ENCODE data around the gene NPC2. TPM values are rescaled to one million over a fixed set of nuclear protein-coding genes. Genes with fewer than 3 reads are reported as not detected.

NPC2 gene
- polyA plus RNA-seq, 2 of the 4 experiments (the other 2 are of a cell fraction) = 97.7 to 457 TPM

DNA sequence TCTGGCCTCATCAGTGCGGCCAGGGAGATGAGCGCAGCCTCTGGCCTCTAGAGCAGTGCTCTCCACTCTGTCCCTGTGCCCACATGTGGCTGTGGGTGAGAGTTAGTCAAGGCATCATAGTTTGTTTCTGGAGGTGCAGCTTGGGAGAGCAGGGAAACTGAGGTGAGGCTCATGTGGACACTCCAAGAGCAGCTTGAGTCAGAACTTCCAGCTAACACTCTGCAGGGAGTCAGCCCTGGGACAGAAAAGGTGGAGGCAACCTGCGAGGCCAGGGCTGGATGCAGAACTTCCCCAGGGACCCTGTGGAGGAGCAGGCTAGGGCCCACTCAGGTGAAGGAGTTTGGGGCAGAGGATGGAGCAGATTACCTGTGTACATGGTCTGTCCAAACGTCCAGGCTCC is 11.3 kb upstream of the NPC2 start:
- DNase-seq (ENCODE audit: low read depth in 1 of 2, low spot score in 1 of 2) (no peak), FAIRE-seq (no peak), ATAC-seq (no peak)
- Histone ChIP-seq H3K9me3 (no peaks in the 10 kb centered on the region), H3K4me1 (peaks cover 12% of the 10 kb centered on the region; the same call in 2 of the 3 replicates), H3K4me2 (no peak overlapping the region), H3K4me3 (no peak overlapping the region), H3K27ac (no peak overlapping the region)
- WGBS (ENCODE audit: missing lambda C conversion rate) = 70% methylated on average over 4 of the region's 4 CpGs
- CTCF ChIA-PET = interaction anchor here (0.6 to 6.8 kb wide), 5 partner anchors 11 to 329 kb away, joined by 3 to 62 read pairs (median 6); no protein-coding TSS in a partner anchor
- TF ChIP-seq, protein P1, sequence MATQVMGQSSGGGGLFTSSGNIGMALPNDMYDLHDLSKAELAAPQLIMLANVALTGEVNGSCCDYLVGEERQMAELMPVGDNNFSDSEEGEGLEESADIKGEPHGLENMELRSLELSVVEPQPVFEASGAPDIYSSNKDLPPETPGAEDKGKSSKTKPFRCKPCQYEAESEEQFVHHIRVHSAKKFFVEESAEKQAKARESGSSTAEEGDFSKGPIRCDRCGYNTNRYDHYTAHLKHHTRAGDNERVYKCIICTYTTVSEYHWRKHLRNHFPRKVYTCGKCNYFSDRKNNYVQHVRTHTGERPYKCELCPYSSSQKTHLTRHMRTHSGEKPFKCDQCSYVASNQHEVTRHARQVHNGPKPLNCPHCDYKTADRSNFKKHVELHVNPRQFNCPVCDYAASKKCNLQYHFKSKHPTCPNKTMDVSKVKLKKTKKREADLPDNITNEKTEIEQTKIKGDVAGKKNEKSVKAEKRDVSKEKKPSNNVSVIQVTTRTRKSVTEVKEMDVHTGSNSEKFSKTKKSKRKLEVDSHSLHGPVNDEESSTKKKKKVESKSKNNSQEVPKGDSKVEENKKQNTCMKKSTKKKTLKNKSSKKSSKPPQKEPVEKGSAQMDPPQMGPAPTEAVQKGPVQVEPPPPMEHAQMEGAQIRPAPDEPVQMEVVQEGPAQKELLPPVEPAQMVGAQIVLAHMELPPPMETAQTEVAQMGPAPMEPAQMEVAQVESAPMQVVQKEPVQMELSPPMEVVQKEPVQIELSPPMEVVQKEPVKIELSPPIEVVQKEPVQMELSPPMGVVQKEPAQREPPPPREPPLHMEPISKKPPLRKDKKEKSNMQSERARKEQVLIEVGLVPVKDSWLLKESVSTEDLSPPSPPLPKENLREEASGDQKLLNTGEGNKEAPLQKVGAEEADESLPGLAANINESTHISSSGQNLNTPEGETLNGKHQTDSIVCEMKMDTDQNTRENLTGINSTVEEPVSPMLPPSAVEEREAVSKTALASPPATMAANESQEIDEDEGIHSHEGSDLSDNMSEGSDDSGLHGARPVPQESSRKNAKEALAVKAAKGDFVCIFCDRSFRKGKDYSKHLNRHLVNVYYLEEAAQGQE (IDR thresholded peaks at IDR 0.05) = no peak
- TF ChIP-seq CBX8 (IDR thresholded peaks at IDR 0.05) (no peak), EHMT2 (IDR thresholded peaks at IDR 0.05; ENCODE audit: low read depth) (no peak), SMC3 (IDR thresholded peaks at IDR 0.05) (no peak), ZSCAN20 (CRISPR knock-in tag; IDR thresholded peaks at IDR 0.05) (no peak), SREBF2 (IDR thresholded peaks at IDR 0.05) (no peak), HOXA7 (CRISPR knock-in tag; IDR thresholded peaks at IDR 0.05) (no peak), NPAS2 (CRISPR knock-in tag; IDR thresholded peaks at IDR 0.05; ENCODE audit: borderline replicate concordance) (no peak), HEYL (CRISPR knock-in tag; IDR thresholded peaks at IDR 0.05) (no peak), MAFK (IDR thresholded peaks at IDR 0.05; ENCODE audit: partially characterized antibody) (no peak), FOSB (CRISPR knock-in tag; IDR thresholded peaks at IDR 0.05) (no peak), RFX5 (IDR thresholded peaks at IDR 0.05) (no peak), TP53 (CRISPR knock-in tag; IDR thresholded peaks at IDR 0.05) (no peak), CHD4 (IDR thresholded peaks at IDR 0.05; ENCODE audit: borderline replicate concordance) (no peak)
- TF ChIP-seq, protein P2, sequence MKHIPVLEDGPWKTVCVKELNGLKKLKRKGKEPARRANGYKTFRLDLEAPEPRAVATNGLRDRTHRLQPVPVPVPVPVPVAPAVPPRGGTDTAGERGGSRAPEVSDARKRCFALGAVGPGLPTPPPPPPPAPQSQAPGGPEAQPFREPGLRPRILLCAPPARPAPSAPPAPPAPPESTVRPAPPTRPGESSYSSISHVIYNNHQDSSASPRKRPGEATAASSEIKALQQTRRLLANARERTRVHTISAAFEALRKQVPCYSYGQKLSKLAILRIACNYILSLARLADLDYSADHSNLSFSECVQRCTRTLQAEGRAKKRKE (CRISPR knock-in tag; IDR thresholded peaks at IDR 0.05; ENCODE audit: low read depth) = no peak
- TF ChIP-seq, protein P3, sequence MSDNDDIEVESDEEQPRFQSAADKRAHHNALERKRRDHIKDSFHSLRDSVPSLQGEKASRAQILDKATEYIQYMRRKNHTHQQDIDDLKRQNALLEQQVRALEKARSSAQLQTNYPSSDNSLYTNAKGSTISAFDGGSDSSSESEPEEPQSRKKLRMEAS (IDR thresholded peaks at IDR 0.05) = no peak
- TF ChIP-seq, protein P4, sequence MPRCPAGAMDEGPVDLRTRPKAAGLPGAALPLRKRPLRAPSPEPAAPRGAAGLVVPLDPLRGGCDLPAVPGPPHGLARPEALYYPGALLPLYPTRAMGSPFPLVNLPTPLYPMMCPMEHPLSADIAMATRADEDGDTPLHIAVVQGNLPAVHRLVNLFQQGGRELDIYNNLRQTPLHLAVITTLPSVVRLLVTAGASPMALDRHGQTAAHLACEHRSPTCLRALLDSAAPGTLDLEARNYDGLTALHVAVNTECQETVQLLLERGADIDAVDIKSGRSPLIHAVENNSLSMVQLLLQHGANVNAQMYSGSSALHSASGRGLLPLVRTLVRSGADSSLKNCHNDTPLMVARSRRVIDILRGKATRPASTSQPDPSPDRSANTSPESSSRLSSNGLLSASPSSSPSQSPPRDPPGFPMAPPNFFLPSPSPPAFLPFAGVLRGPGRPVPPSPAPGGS (IDR thresholded peaks at IDR 0.05) = no peak
- TF ChIP-seq, protein P5, sequence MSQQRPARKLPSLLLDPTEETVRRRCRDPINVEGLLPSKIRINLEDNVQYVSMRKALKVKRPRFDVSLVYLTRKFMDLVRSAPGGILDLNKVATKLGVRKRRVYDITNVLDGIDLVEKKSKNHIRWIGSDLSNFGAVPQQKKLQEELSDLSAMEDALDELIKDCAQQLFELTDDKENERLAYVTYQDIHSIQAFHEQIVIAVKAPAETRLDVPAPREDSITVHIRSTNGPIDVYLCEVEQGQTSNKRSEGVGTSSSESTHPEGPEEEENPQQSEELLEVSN (IDR thresholded peaks at IDR 0.05; ENCODE audit: borderline replicate concordance, low read depth) = no peak
- POLR2A ChIA-PET = no interaction called here

DNA sequence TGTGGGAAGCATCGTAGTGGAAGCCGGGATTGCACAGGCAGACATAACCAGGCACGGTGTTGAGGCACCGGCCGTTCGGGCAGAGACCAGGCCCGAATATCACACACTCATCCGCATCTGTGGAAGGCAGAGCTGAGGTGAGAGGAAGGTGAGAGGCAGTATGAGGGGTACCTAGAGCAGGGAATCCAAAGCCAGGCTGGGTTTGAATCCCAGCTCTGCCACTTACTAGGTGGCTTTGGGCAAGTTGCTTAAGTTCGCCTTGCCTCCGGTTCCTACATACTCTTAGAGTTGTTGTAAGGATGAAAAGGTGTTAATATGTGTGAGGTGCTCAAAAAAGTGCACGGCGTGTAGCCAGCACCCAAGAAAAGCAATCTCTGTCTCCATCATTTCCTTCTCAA is 10.8 kb upstream of the NPC2 start:
- FAIRE-seq = no peak
- Histone ChIP-seq H3K4me3 (no peak overlapping the region), H3K4me1 (peaks cover 12% of the 10 kb centered on the region; the same call in 2 of the 3 replicates), H3K27ac (no peak overlapping the region), H3K4me2 (no peak overlapping the region), H3K9me3 (no peaks in the 10 kb centered on the region)
- ATAC-seq = no peak
- WGBS (ENCODE audit: missing lambda C conversion rate) = 97% methylated on average over 12 of the region's 12 CpGs
- DNase-seq (ENCODE audit: low read depth in 1 of 2, low spot score in 1 of 2) = no peak
- TF ChIP-seq RAD21 (conservative IDR thresholded peaks at IDR 0.05 in 1 of 2, IDR thresholded peaks at IDR 0.05 in 1 of 2) (no peak), ESRRA (IDR thresholded peaks at IDR 0.05; ENCODE audit: borderline replicate concordance, low read length) (no peak), MAFK (IDR thresholded peaks at IDR 0.05; ENCODE audit: partially characterized antibody) (no peak)
- POLR2A ChIA-PET = no interaction called here
- CTCF ChIA-PET = interaction anchor here (1.7 to 6.8 kb wide), 4 partner anchors 11 to 65 kb away, joined by 4 to 62 read pairs (median 17); no protein-coding TSS in a partner anchor

Measured in A549 (cell line).